ENCODE results near the gene SUPT6H. TPM values are rescaled to one million over a fixed set of nuclear protein-coding genes. Genes with fewer than 3 reads are reported as not detected.
"Not testable (repeated sequence)": the region's sequence is repeated elsewhere in the genome, so short reads cannot be mapped to it uniquely, and the experiment has no call there.

SUPT6H gene
- total RNA-seq, 4 donors from 2014 or later, result 48.3 to 81.9 (median 64.8) TPM

DNA sequence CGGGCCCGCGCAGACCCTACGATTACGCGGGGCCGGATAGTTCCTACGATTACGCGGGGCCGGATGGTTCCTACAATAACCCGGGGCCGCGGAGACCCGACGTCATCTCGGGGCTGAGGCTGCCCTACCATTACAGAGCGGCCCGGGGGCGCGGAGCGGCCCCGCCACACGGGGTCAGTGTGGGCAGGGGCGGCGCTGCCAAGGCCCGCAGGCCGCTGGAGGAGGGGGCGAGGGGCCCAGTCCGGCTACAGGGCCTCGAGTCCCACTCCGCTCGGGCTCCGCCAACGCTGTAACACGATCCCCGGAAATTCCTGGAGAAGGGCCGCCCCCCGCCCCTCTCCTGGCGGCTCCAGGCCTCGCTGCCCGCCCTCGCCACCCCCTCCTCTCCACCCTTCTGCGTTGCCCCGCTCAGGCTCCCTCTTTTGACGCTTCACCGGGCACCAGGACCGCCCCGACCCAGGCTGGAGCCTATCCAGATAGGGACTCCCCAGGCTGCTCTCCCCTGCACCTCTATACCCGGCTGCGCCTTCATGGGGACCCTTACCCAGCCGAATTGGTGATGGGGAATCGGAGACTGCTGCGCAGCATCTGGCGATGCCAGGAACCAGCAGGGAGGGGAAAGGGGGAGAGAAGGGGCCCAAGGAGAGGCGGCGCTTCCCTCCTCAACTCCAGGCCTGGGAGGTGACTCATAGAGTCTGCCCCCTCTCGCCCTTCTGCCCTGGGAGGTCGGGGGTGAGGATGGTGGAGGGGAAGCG, 55.8 kb downstream of the SUPT6H start, which contains the start of gene RAB34:
Gene RAB34, minus strand, starts transcription at position 291 of the 755 bp plus-strand sequence. CDS start 602 bp downstream, outside the sequence.
- Histone ChIP-seq H3K36me3 (peaks cover 0 to 21% of the 10 kb centered on the region in 2 donors), H3K27me3 (peaks cover 2 to 17% (median 11%) of the 10 kb centered on the region in 3 donors), H3K27ac (peak within 1 kb of the TSS; percentile 86 to 90 (median 88)), H3K4me3 (peak within 1 kb of the TSS; percentile 48 to 98 (median 70)), H3K9me3 (no peaks in the 10 kb centered on the region), H3K4me1 (peaks cover 29 to 31% of the 10 kb centered on the region in 2 donors)
- ATAC-seq (no peak), DNase-seq (peak in 1 of 2 donors; percentile 57)
- intact Hi-C loops (cut with DNase I; ENCODE audit: low total_unique reads) (loop anchor here (2.0 kb wide), 1 partner anchor 73 kb away; the partner anchor contains the start of gene BLTP2), in situ Hi-C loops (cut with MboI; ENCODE audit: low sequenced_read_pairs in 4 of 4) (no loop called here)
- peak in 2 of 5 experiments; percentile 24 to 37 for TF ChIP-seq CTCF (IDR thresholded peaks at IDR 0.05 in 4 of 5, conservative IDR thresholded peaks at IDR 0.05 in 1 of 5)
- TF ChIP-seq POLR2A (IDR thresholded peaks at IDR 0.05), result peak; percentile 35 to 45

DNA sequence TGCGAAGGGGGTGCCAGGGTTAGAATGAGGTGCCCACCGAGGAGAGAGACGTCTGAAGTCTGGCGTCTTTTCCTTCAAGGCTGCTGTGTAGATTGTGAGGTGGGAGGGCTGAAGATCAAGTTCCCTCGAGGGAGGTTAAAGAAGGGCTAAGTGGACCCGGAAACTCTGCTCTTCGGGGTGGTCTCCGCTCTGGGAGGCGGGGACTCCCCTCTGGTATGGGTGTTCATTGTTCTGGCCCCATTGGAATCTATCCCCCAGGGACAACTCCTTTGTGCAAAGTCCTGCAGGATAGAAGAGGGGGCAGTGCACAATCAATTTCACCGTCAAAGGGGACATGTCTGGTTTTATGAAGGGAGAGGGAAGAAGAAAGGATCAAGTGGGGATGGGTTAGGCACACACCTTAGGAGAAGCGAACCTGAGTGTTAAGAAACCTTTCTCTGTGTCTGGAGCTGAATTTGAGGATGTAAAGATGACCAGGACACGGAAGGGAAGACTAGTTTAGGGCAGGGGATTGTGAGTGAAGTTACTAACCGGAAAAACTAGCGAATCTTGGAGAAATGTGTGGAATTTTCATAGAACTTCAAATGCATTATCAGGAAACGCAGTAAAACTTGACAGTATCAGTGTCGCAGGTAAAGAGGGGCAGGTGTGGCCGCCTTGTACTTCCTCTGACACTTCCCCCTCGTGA, 56.5 kb downstream of the SUPT6H start:
- intact Hi-C loops (cut with DNase I; ENCODE audit: low total_unique reads), result loop anchor here (2.0 kb wide), 1 partner anchor 74 kb away; the partner anchor contains the start of gene BLTP2
- Histone ChIP-seq H3K9me3 (no peaks in the 10 kb centered on the region), H3K36me3 (peaks cover 3 to 28% of the 10 kb centered on the region in 2 donors), H3K4me1 (peaks cover 31 to 33% of the 10 kb centered on the region in 2 donors), H3K27ac (peak overlapping the region; percentile 86 to 90 (median 88)), H3K4me3 (peak overlapping the region; percentile 48 to 98 (median 88)), H3K27me3 (peaks cover 2 to 17% (median 11%) of the 10 kb centered on the region in 3 donors)
- DNase-seq (no peak), ATAC-seq (no peak)
- TF ChIP-seq POLR2A (IDR thresholded peaks at IDR 0.05), result no peak
- TF ChIP-seq CTCF (IDR thresholded peaks at IDR 0.05 in 4 of 5, conservative IDR thresholded peaks at IDR 0.05 in 1 of 5), result no peak
- in situ Hi-C loops (cut with MboI; ENCODE audit: low sequenced_read_pairs in 4 of 4), result no loop called here

DNA sequence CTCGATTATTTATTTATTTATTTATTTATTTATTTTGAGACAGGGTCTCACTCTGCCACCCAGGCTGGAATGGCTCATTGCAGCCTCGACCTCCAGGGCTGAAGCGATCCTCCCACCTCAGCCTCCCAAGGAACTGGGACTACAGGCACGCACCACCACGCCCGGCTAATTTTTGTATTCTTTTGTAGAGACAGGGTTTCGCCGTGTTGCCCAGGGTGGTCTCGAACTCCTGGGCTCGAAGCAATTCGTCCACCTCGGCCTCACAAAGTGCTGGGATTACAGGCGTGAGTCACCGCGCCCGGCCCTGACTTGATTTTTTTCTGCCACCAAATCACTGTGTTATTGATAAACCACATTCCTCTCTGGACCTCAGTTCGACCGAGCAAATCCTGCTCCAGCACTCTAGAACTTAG, 57.0 kb downstream of the SUPT6H start:
- peak overlapping the region; percentile 77 to 98 (median 88) for H3K4me3 ChIP-seq
- H3K27ac ChIP-seq, result peak overlapping the region; percentile 86 to 90 (median 88)
- H3K27me3 ChIP-seq, result peaks cover 2 to 17% (median 11%) of the 10 kb centered on the region in 3 donors
- in situ Hi-C loops (cut with MboI; ENCODE audit: low sequenced_read_pairs in 4 of 4), result no loop called here
- H3K9me3 ChIP-seq, result no peaks in the 10 kb centered on the region
- H3K4me1 ChIP-seq, result peaks cover 31 to 33% of the 10 kb centered on the region in 2 donors
- peaks cover 4 to 33% of the 10 kb centered on the region in 2 donors for H3K36me3 ChIP-seq
- DNase-seq, result no peak
- intact Hi-C loops (cut with DNase I; ENCODE audit: low total_unique reads), result loop anchor here (2.0 kb wide), 1 partner anchor 74 kb away; the partner anchor contains the start of gene BLTP2
- no peak for ATAC-seq
- no peak for TF ChIP-seq CTCF (IDR thresholded peaks at IDR 0.05 in 4 of 5, conservative IDR thresholded peaks at IDR 0.05 in 1 of 5)
- no peak for TF ChIP-seq POLR2A (IDR thresholded peaks at IDR 0.05)

- Histone ChIP-seq H3K27me3 (peaks cover 2 to 17% (median 11%) of the 10 kb centered on the region in 3 donors), H3K9me3 (no peaks in the 10 kb centered on the region), H3K36me3 (peaks cover 6 to 42% of the 10 kb centered on the region in 2 donors), H3K4me1 (peaks cover 34 to 35% of the 10 kb centered on the region in 2 donors), H3K4me3 (peak overlapping the region; percentile 77 to 98 (median 88)), H3K27ac (peak overlapping the region; percentile 86 to 90 (median 88))
- TF ChIP-seq POLR2A (IDR thresholded peaks at IDR 0.05), result no peak
- TF ChIP-seq CTCF (IDR thresholded peaks at IDR 0.05 in 4 of 5, conservative IDR thresholded peaks at IDR 0.05 in 1 of 5), result no peak
- in situ Hi-C loops (cut with MboI; ENCODE audit: low sequenced_read_pairs in 4 of 4) (no loop called here), intact Hi-C loops (cut with DNase I; ENCODE audit: low total_unique reads) (no loop called here)
- DNase-seq (no peak), ATAC-seq (no peak)
Observed at GRCh38 chr17:28720247-28720996, 58.4 kb downstream of the SUPT6H start.

- intact Hi-C loops (cut with DNase I; ENCODE audit: low total_unique reads); H3K9me3 ChIP-seq; DNase-seq; ATAC-seq; in situ Hi-C loops (cut with MboI; ENCODE audit: low sequenced_read_pairs in 4 of 4): not testable (repeated sequence)
- Histone ChIP-seq H3K27ac (peak overlapping the region; percentile 86 to 90 (median 88)), H3K36me3 (peaks cover 6 to 42% of the 10 kb centered on the region in 2 donors), H3K4me3 (peak overlapping the region; percentile 77 to 98 (median 88)), H3K27me3 (peaks cover 2 to 16% (median 11%) of the 10 kb centered on the region in 3 donors), H3K4me1 (peaks cover 38 to 40% of the 10 kb centered on the region in 2 donors)
Observed at GRCh38 chr17:28720997-28721329, 59.0 kb downstream of the SUPT6H start.

Data from gastrocnemius medialis (tissue), 4 donors.